ENCODE measurements around the gene MS4A5. TPM values are rescaled to one million over a fixed set of nuclear protein-coding genes. Genes with fewer than 3 reads are reported as not detected.

The MS4A5 gene
- total RNA-seq, 4 donors from 2014 or later: not detected

DNA sequence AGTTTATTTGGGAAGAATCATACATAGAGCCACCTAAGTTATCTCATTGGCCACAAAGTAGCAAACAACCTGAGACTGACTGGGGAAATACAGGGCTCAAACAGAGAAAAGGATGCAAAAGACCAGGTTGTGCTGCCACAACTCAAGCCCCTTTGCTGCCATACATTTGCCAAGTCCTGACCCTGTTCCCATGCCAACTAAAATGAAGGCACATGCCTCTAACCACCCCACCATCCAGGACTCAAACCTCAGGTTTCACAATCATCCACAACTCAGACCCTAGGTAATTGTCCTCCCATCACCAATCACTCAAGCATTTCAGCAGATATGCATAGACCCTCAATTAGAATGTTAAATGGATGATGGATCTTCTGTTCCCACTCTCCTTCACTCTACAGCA, 24.8 kb downstream of the MS4A5 start:
- TF ChIP-seq, protein P1, sequence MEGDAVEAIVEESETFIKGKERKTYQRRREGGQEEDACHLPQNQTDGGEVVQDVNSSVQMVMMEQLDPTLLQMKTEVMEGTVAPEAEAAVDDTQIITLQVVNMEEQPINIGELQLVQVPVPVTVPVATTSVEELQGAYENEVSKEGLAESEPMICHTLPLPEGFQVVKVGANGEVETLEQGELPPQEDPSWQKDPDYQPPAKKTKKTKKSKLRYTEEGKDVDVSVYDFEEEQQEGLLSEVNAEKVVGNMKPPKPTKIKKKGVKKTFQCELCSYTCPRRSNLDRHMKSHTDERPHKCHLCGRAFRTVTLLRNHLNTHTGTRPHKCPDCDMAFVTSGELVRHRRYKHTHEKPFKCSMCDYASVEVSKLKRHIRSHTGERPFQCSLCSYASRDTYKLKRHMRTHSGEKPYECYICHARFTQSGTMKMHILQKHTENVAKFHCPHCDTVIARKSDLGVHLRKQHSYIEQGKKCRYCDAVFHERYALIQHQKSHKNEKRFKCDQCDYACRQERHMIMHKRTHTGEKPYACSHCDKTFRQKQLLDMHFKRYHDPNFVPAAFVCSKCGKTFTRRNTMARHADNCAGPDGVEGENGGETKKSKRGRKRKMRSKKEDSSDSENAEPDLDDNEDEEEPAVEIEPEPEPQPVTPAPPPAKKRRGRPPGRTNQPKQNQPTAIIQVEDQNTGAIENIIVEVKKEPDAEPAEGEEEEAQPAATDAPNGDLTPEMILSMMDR (IDR thresholded peaks at IDR 0.05): no peak
- TF ChIP-seq EP300 (IDR thresholded peaks at IDR 0.05) (no peak), POLR2A (IDR thresholded peaks at IDR 0.05) (no peak)
- no peak overlapping the region for H3K4me3 ChIP-seq

GRCh38 chr11:60455531-60456042, 26.2 kb downstream of the MS4A5 start, which contains the start of gene MS4A1:
TSS of gene MS4A1 (plus strand) at chr11:60455847. CDS start at chr11:60462375, 6,528 bp downstream.
- peak within 1 kb of the TSS in 1 of 4 donors; percentile 35 for H3K4me3 ChIP-seq
- TF ChIP-seq, protein P1 (IDR thresholded peaks at IDR 0.05): no peak
- TF ChIP-seq POLR2A (IDR thresholded peaks at IDR 0.05): no peak
- TF ChIP-seq EP300 (IDR thresholded peaks at IDR 0.05): no peak
- no peaks in the 10 kb centered on the region for H3K36me3 ChIP-seq
- no peaks in the 10 kb centered on the region for H3K4me1 ChIP-seq
- H3K9me3 ChIP-seq: no peaks in the 10 kb centered on the region
- peak within 1 kb of the TSS in 1 of 4 donors; percentile 56 for H3K27ac ChIP-seq
- 65 to 75% methylated on average over 4 of the region's 4 CpGs for WGBS, 2 donors
- no peaks in the 10 kb centered on the region for H3K27me3 ChIP-seq
- no peak for DNase-seq (ENCODE audit: low spot score in 2 of 2)

More for the DNA sequence above, 24.8 kb downstream of the MS4A5 start:
- H3K27me3 ChIP-seq: no peaks in the 10 kb centered on the region
- H3K9me3 ChIP-seq: no peaks in the 10 kb centered on the region
- H3K36me3 ChIP-seq: no peaks in the 10 kb centered on the region
- H3K27ac ChIP-seq: no peak overlapping the region
- DNase-seq (ENCODE audit: low spot score in 2 of 2): no peak
- H3K4me1 ChIP-seq: no peaks in the 10 kb centered on the region

- H3K36me3 ChIP-seq: no peaks in the 10 kb centered on the region
- TF ChIP-seq EP300 (IDR thresholded peaks at IDR 0.05) (no peak), POLR2A (IDR thresholded peaks at IDR 0.05) (no peak)
- TF ChIP-seq, protein P1 (IDR thresholded peaks at IDR 0.05): no peak
- no peaks in the 10 kb centered on the region for H3K27me3 ChIP-seq
- peak overlapping the region in 1 of 4 donors; percentile 19 for H3K27ac ChIP-seq
- H3K4me3 ChIP-seq: peak overlapping the region in 1 of 4 donors; percentile 3
- no peaks in the 10 kb centered on the region for H3K9me3 ChIP-seq
- H3K4me1 ChIP-seq: no peaks in the 10 kb centered on the region
- no peak for DNase-seq (ENCODE audit: low spot score in 2 of 2)
- 66 to 75% methylated on average over 3 of the region's 3 CpGs for WGBS, 2 donors
These were observed 28.2 kb downstream of the MS4A5 start for GRCh38 chr11:60457576-60457975.

GRCh38 chr11:60459345-60459744, 30.0 kb downstream of the MS4A5 start:
- H3K27ac ChIP-seq: no peak overlapping the region
- no peaks in the 10 kb centered on the region for H3K9me3 ChIP-seq
- 96 to 100% methylated on average over 1 of the region's 1 CpG for WGBS, 2 donors
- no peaks in the 10 kb centered on the region for H3K27me3 ChIP-seq
- H3K4me1 ChIP-seq: no peaks in the 10 kb centered on the region
- TF ChIP-seq, protein P1 (IDR thresholded peaks at IDR 0.05): no peak
- no peak for TF ChIP-seq EP300 (IDR thresholded peaks at IDR 0.05)
- no peak for TF ChIP-seq POLR2A (IDR thresholded peaks at IDR 0.05)
- H3K4me3 ChIP-seq: no peak overlapping the region
- no peak for DNase-seq (ENCODE audit: low spot score in 2 of 2)
- no peaks in the 10 kb centered on the region for H3K36me3 ChIP-seq

GRCh38 chr11:60468829-60469228, 39.5 kb downstream of the MS4A5 start:
- no peak for DNase-seq (ENCODE audit: low spot score in 2 of 2)
- TF ChIP-seq EP300 (IDR thresholded peaks at IDR 0.05) (no peak), POLR2A (IDR thresholded peaks at IDR 0.05) (no peak)
- TF ChIP-seq, protein P1 (IDR thresholded peaks at IDR 0.05): no peak
- no peaks in the 10 kb centered on the region for H3K4me1 ChIP-seq
- no peaks in the 10 kb centered on the region for H3K9me3 ChIP-seq
- H3K4me3 ChIP-seq: no peak overlapping the region
- H3K36me3 ChIP-seq: no peaks in the 10 kb centered on the region
- WGBS, 2 donors: 66 to 78% methylated on average over 2 of the region's 2 CpGs
- H3K27me3 ChIP-seq: no peaks in the 10 kb centered on the region
- peak overlapping the region in 1 of 4 donors; percentile 15 for H3K27ac ChIP-seq
